Mesothelial cell of epicardium (in vitro differentiated cells): ENCODE measurements around the gene CD83. TPM values are rescaled to one million over a fixed set of nuclear protein-coding genes. Genes with fewer than 3 reads are reported as not detected.

Source experiments
- DNase-seq, 2 experiments: peaks; one replicate each; pipeline ENCODE4 v3.0.0; 2021; ENCODE audit warnings: low spot score in 2 of 2; ENCODE audit not compliant: unreplicated experiment in 2 of 2
- H3K27ac Mint-ChIP-seq: 2 replicates; pipeline ENCODE4 v1.8.0; 2021; ENCODE audit warnings: mixed read lengths
- H3K27me3 Mint-ChIP-seq: 2 replicates; pipeline ENCODE4 v1.8.0; 2021; ENCODE audit warnings: low read depth, mixed read lengths
- H3K36me3 Mint-ChIP-seq: 2 replicates; pipeline ENCODE4 v1.8.0; 2021; ENCODE audit warnings: mixed read lengths
- H3K4me1 Mint-ChIP-seq: 2 replicates; pipeline ENCODE4 v1.8.0; 2021; ENCODE audit warnings: mixed read lengths
- H3K4me3 Mint-ChIP-seq: 2 replicates; pipeline ENCODE4 v1.8.0; 2021; ENCODE audit warnings: mild to moderate bottlenecking, moderate library complexity, mixed read lengths
- H3K9me3 Mint-ChIP-seq: 2 replicates; pipeline ENCODE4 v1.8.0; 2021; ENCODE audit warnings: mixed read lengths
- CTCF ChIP-seq: fragments of 200-600 bp; sonication (generic); IDR thresholded peaks from one replicate; pipeline ENCODE4 v1.5.0; 2021; ENCODE audit warnings: antibody characterized with exemption; ENCODE audit not compliant: unreplicated experiment
- total RNA-seq: library from RNA; stranded (reverse); gene quantifications from 3 replicates; pipeline ENCODE4 v1.2.1, GENCODE V29; 2021

The CD83 gene
- total RNA-seq, 1 donor from 2014 or later = 6.7 TPM

GRCh38 chr6:14109411-14109826, 8.2 kb upstream of the CD83 start:
- H3K4me3 Mint-ChIP-seq = no peak overlapping the region
- H3K27me3 Mint-ChIP-seq = peaks cover 20% of the 10 kb centered on the region
- TF ChIP-seq CTCF = no peak
- no peak overlapping the region for H3K27ac Mint-ChIP-seq
- no peaks in the 10 kb centered on the region for H3K4me1 Mint-ChIP-seq
- peaks cover 15% of the 10 kb centered on the region for H3K9me3 Mint-ChIP-seq
- no peak for DNase-seq
- H3K36me3 Mint-ChIP-seq = no peaks in the 10 kb centered on the region

GRCh38 chr6:14110001-14110818, 7.4 kb upstream of the CD83 start:
- no peaks in the 10 kb centered on the region for H3K36me3 Mint-ChIP-seq

GRCh38 chr6:14113976-14114375, 3.6 kb upstream of the CD83 start:
- Mint-ChIP-seq H3K4me3 (no peak overlapping the region), H3K27ac (no peak overlapping the region), H3K9me3 (no peaks in the 10 kb centered on the region)

More at GRCh38 chr6:14110001-14110818, 7.4 kb upstream of the CD83 start:
- no peak for TF ChIP-seq CTCF
- peaks cover 15% of the 10 kb centered on the region for H3K9me3 Mint-ChIP-seq
- no peak overlapping the region for H3K27ac Mint-ChIP-seq
- peaks cover 21% of the 10 kb centered on the region for H3K27me3 Mint-ChIP-seq
- no peak overlapping the region for H3K4me3 Mint-ChIP-seq
- no peaks in the 10 kb centered on the region for H3K4me1 Mint-ChIP-seq
- DNase-seq = no peak

GRCh38 chr6:14118091-14118439, 493 bp downstream of the CD83 start:
- peaks cover 12% of the 10 kb centered on the region for H3K4me1 Mint-ChIP-seq

More at GRCh38 chr6:14113976-14114375, 3.6 kb upstream of the CD83 start:
- Mint-ChIP-seq H3K36me3 (no peaks in the 10 kb centered on the region), H3K27me3 (peaks cover 21% of the 10 kb centered on the region), H3K4me1 (peaks cover 12% of the 10 kb centered on the region)
- no peak for TF ChIP-seq CTCF
- DNase-seq = no peak

GRCh38 chr6:14118446-14118845, 874 bp downstream of the CD83 start:
- Mint-ChIP-seq H3K4me1 (peaks cover 12% of the 10 kb centered on the region), H3K27me3 (peaks cover 9% of the 10 kb centered on the region), H3K9me3 (no peaks in the 10 kb centered on the region), H3K4me3 (peak overlapping the region; percentile 91), H3K27ac (no peak overlapping the region), H3K36me3 (no peaks in the 10 kb centered on the region)
- no peak for DNase-seq
- TF ChIP-seq CTCF = no peak

More at GRCh38 chr6:14118091-14118439, 493 bp downstream of the CD83 start:
- Mint-ChIP-seq H3K36me3 (no peaks in the 10 kb centered on the region), H3K4me3 (peak overlapping the region; percentile 91), H3K9me3 (no peaks in the 10 kb centered on the region), H3K27ac (peak overlapping the region; percentile 68), H3K27me3 (peaks cover 9% of the 10 kb centered on the region)
- no peak for TF ChIP-seq CTCF
- DNase-seq = peak in 1 of 2 experiments; percentile 38
